Measurements from ENCODE around the gene STK33.
"Not testable (repeated sequence)": the region's sequence is repeated elsewhere in the genome, so short reads cannot be mapped to it uniquely, and the experiment has no call there.

The STK33 gene

DNA sequence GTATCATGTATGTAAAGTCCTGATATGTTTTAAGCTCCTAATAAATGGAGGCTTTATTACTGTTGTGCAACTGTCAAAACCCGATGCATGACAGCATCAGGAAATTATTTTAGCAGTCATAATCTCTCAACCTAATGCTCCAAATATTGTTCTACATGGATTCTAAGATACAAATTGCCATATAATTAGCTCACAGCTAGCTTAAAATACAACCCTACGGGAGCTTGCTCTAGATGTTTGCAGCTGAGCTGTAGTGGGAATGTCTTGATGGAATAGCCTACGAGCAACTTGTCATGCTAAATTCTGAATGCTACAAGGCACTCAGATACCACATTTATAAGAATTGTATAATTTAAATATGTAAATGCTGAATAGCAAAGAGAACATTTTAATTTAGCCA is 109.8 kb downstream of the STK33 start:
- DNase-seq (ENCODE audit: insufficient read length, low spot score), result no peak
- FAIRE-seq, result no peak
- TF ChIP-seq, protein P1, sequence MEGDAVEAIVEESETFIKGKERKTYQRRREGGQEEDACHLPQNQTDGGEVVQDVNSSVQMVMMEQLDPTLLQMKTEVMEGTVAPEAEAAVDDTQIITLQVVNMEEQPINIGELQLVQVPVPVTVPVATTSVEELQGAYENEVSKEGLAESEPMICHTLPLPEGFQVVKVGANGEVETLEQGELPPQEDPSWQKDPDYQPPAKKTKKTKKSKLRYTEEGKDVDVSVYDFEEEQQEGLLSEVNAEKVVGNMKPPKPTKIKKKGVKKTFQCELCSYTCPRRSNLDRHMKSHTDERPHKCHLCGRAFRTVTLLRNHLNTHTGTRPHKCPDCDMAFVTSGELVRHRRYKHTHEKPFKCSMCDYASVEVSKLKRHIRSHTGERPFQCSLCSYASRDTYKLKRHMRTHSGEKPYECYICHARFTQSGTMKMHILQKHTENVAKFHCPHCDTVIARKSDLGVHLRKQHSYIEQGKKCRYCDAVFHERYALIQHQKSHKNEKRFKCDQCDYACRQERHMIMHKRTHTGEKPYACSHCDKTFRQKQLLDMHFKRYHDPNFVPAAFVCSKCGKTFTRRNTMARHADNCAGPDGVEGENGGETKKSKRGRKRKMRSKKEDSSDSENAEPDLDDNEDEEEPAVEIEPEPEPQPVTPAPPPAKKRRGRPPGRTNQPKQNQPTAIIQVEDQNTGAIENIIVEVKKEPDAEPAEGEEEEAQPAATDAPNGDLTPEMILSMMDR (IDR thresholded peaks at IDR 0.05; ENCODE audit: insufficient read depth, missing control alignments), result no peak

DNA sequence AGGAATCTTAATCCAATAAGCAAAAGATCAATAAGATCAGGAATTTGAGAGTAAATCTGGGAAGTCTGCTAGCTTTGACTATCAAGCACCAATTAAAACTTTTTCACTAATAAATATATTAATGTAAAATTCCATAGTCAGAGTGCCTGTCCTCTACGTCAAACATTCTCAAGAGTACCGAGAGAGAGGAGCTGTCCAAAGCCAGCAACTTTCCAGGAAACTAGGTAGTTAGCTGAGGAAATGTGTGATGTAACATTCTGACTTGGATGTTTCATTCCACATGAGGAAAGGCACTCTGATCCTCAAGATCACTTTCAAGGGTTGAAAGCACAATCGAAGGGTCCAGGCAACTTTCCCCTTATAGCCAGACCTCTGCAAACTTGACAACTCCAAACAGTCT is 113.2 kb downstream of the STK33 start:
- FAIRE-seq (no peak), DNase-seq (ENCODE audit: insufficient read length, low spot score) (no peak)
- TF ChIP-seq, protein P1 (IDR thresholded peaks at IDR 0.05; ENCODE audit: insufficient read depth, missing control alignments), result no peak

GRCh38 chr11:8477680-8478079 is 116.3 kb downstream of the STK33 start:
- no peak for FAIRE-seq
- TF ChIP-seq, protein P1 (IDR thresholded peaks at IDR 0.05; ENCODE audit: insufficient read depth, missing control alignments), result no peak
- DNase-seq (ENCODE audit: insufficient read length, low spot score), result no peak

- TF ChIP-seq, protein P1 (IDR thresholded peaks at IDR 0.05; ENCODE audit: insufficient read depth, missing control alignments), result no peak
- DNase-seq (ENCODE audit: insufficient read length, low spot score) (no peak), FAIRE-seq (no peak)
Measured at GRCh38 chr11:8477151-8477550, 116.9 kb downstream of the STK33 start.

DNA sequence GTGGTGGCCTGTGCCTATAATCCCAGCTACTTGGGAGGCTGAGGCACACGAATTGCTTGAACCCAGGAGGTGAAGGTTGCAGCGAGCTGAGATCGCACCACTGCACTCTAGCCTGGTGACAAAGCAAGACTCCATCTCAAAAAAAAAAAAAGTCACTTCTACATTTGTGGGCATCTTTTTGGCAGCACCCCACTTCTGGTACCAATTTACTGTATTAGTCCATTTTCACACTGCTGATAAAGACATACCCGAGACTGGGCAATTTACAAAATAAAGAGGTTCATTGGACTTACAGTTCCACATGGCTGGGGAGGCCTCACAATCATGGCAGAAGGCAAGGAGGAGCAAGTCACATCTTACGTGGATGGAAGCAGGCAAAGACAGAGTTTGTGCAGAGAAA is 126.2 kb downstream of the STK33 start:
- not testable (repeated sequence) for FAIRE-seq; DNase-seq (ENCODE audit: insufficient read length, low spot score)

- not testable (repeated sequence) for FAIRE-seq; DNase-seq (ENCODE audit: insufficient read length, low spot score)
Measured at GRCh38 chr11:8467356-8467755, 126.7 kb downstream of the STK33 start.

GRCh38 chr11:8466884-8467283 is 127.1 kb downstream of the STK33 start:
- FAIRE-seq; DNase-seq (ENCODE audit: insufficient read length, low spot score): not testable (repeated sequence)

GRCh38 chr11:8459711-8460399 is 134.2 kb downstream of the STK33 start:
- TF ChIP-seq, protein P1 (IDR thresholded peaks at IDR 0.05; ENCODE audit: insufficient read depth, missing control alignments), result no peak
- no peak for FAIRE-seq
- no peak for DNase-seq (ENCODE audit: insufficient read length, low spot score)

- DNase-seq (ENCODE audit: insufficient read length, low spot score), result no peak
- FAIRE-seq, result no peak
- TF ChIP-seq, protein P1 (IDR thresholded peaks at IDR 0.05; ENCODE audit: insufficient read depth, missing control alignments), result no peak
Measured at GRCh38 chr11:8442301-8442700, 151.7 kb downstream of the STK33 start.
